ENCODE measurements around the gene CPNE6. TPM values are rescaled to one million over a fixed set of nuclear protein-coding genes. Genes with fewer than 3 reads are reported as not detected.

CPNE6 gene
- total RNA-seq, 2 experiments from 2014 or later = not detected

- POLR2A ChIA-PET = interaction anchor here (0.7 to 6.8 kb wide), 5 partner anchors 12 to 139 kb away, joined by 3 to 80 read pairs (median 40); partner anchors contain the start of genes DCAF11 and NRL
- Histone ChIP-seq H3K27ac (ENCODE audit: low read depth, low read length, poor library complexity, severe bottlenecking) (peak overlapping the region; percentile 75), H3K4me3 (ENCODE audit: low read depth, low read length, poor library complexity, severe bottlenecking) (no peak overlapping the region), H2AFZ (ENCODE audit: low read length) (no peak overlapping the region), H3K79me2 (ENCODE audit: insufficient read depth, low read depth, low read length) (no peaks in the 10 kb centered on the region), H3K9me2 (ENCODE audit: insufficient read depth, low read length) (no peaks in the 10 kb centered on the region), H3K9me3 (ENCODE audit: low read length) (no peaks in the 10 kb centered on the region), H3K4me1 (ENCODE audit: insufficient read depth, low read length, poor library complexity, severe bottlenecking) (peaks cover 39% of the 10 kb centered on the region), H4K20me1 (ENCODE audit: insufficient read depth, low read length) (no peaks in the 10 kb centered on the region), H3K36me3 (ENCODE audit: insufficient read depth, low read length) (no peaks in the 10 kb centered on the region), H3K4me2 (ENCODE audit: low read length) (peak overlapping the region; percentile 93; the same call in 1 of the 2 replicates)
- TF ChIP-seq CTCF (conservative IDR thresholded peaks at IDR 0.05; ENCODE audit: low read length) (no peak), EZH2phosphoT487 (IDR thresholded peaks at IDR 0.05; ENCODE audit: borderline replicate concordance, low read depth, low read length) (no peak)
- DNase-seq (ENCODE audit: low spot score) = no peak
- CTCF ChIA-PET (ENCODE audit: unreplicated experiment) = interaction anchor here (2.2 to 2.4 kb wide), 2 partner anchors 16 to 18 kb away, joined by 8 read pairs; no protein-coding TSS in a partner anchor
- BruUV-seq (replicated peaks) = no TSS peak
- intact Hi-C loops (cut with micrococcal nuclease; ENCODE audit: unreplicated experiment) = no loop called here
These were observed 21.3 kb downstream of the CPNE6 start for GRCh38 chr14:24092505-24093206.

GRCh38 chr14:24093207-24093900 is 22.0 kb downstream of the CPNE6 start:
- TSS peak; percentile 77 for BruUV-seq (replicated peaks)
- CTCF ChIA-PET (ENCODE audit: unreplicated experiment) = interaction anchor here (0.6 to 2.4 kb wide), 4 partner anchors 15 to 338 kb away, joined by 3 to 8 read pairs (median 8); no protein-coding TSS in a partner anchor

More at GRCh38 chr14:24093207-24093900, 22.0 kb downstream of the CPNE6 start:
- peak overlapping the region; percentile 47; the same call in 1 of the 2 replicates for H2AFZ ChIP-seq (ENCODE audit: low read length)
- H4K20me1 ChIP-seq (ENCODE audit: insufficient read depth, low read length) = no peaks in the 10 kb centered on the region
- H3K9me3 ChIP-seq (ENCODE audit: low read length) = no peaks in the 10 kb centered on the region
- peak overlapping the region; percentile 75 for H3K27ac ChIP-seq (ENCODE audit: low read depth, low read length, poor library complexity, severe bottlenecking)
- no peaks in the 10 kb centered on the region for H3K36me3 ChIP-seq (ENCODE audit: insufficient read depth, low read length)
- peak overlapping the region; percentile 81 for H3K4me3 ChIP-seq (ENCODE audit: low read depth, low read length, poor library complexity, severe bottlenecking)
- no peaks in the 10 kb centered on the region for H3K9me2 ChIP-seq (ENCODE audit: insufficient read depth, low read length)
- TF ChIP-seq EZH2phosphoT487 (IDR thresholded peaks at IDR 0.05; ENCODE audit: borderline replicate concordance, low read depth, low read length) (no peak), CTCF (conservative IDR thresholded peaks at IDR 0.05; ENCODE audit: low read length) (no peak)
- H3K4me2 ChIP-seq (ENCODE audit: low read length) = peak overlapping the region; percentile 93
- intact Hi-C loops (cut with micrococcal nuclease; ENCODE audit: unreplicated experiment) = no loop called here
- POLR2A ChIA-PET = interaction anchor here (0.8 to 6.8 kb wide), 11 partner anchors 13 to 538 kb away, joined by 3 to 80 read pairs (median 6); partner anchors contain the start of genes AP1G2, CHMP4A, DCAF11 and IRF9
- DNase-seq (ENCODE audit: low spot score) = no peak
- H3K79me2 ChIP-seq (ENCODE audit: insufficient read depth, low read depth, low read length) = no peaks in the 10 kb centered on the region
- H3K4me1 ChIP-seq (ENCODE audit: insufficient read depth, low read length, poor library complexity, severe bottlenecking) = peaks cover 39% of the 10 kb centered on the region

Data from OCI-LY7 (cell line).